AG04450 (cell line): ENCODE data around the gene GMDS. TPM values are rescaled to one million over a fixed set of nuclear protein-coding genes. Genes with fewer than 3 reads are reported as not detected.

Experiments
- CTCF ChIA-PET: fragments of 300-600, 350-600 bp; formaldehyde crosslinking; extraction: SDS; loops from one replicate; lab custom pipeline; 2022; ENCODE audit warnings: antibody characterized with exemption, inconsistent platforms; lab: Charles Lee
- POLR2A ChIA-PET: fragments of 350-600 bp; formaldehyde crosslinking; extraction: SDS; loops from one replicate; lab custom pipeline; 2021; ENCODE audit warnings: antibody characterized with exemption, inconsistent platforms; lab: Yijun Ruan, JAX
- DNase-seq: peaks from one replicate; pipeline ENCODE4 v3.0.0-alpha.2; 2011; ENCODE audit warnings: low read depth, low spot score
- H3K27ac ChIP-seq: one replicate; pipeline ENCODE4 v1.5.1; 2012; ENCODE audit warnings: low read depth, low read length, control low read depth
- H3K27me3 ChIP-seq: one replicate; pipeline ENCODE4 v1.6.0; 2012; ENCODE audit warnings: low read length; ENCODE audit not compliant: control insufficient read depth, insufficient read depth
- H3K4me3 ChIP-seq: 2 replicates; pipeline ENCODE4 v1.5.1; 2011; ENCODE audit warnings: mild to moderate bottlenecking, low read depth, low read length, control low read depth
- H3K9me3 ChIP-seq: 2 replicates; pipeline ENCODE4 v1.5.1; 2012; ENCODE audit warnings: low read length; ENCODE audit not compliant: control insufficient read depth, insufficient read depth
- CTCF ChIP-seq: IDR thresholded peaks from 2 replicates; pipeline ENCODE4 v1.5.1; 2011; ENCODE audit warnings: low read depth, low read length, control low read depth, inconsistent platforms
- polyA plus RNA-seq: library from polyadenylated mRNA; depleted of rRNA; stranded (reverse); fragments of >200 nt; gene quantifications from 2 replicates; pipeline ENCODE4 v1.2.3, GENCODE V29; 2011

GMDS gene
- polyA plus RNA-seq, 1 experiment, result 26.4 TPM

GRCh38 chr6:2132916-2133315 is 112.5 kb downstream of the GMDS start:
- Histone ChIP-seq H3K27ac (no peak overlapping the region), H3K4me3 (no peak overlapping the region), H3K9me3 (no peaks in the 10 kb centered on the region), H3K27me3 (no peaks in the 10 kb centered on the region)
- TF ChIP-seq CTCF, result no peak
- no peak for DNase-seq
- POLR2A ChIA-PET, result interaction anchor here (0.6 kb wide), 1 partner anchor 515 kb away, joined by 3 read pairs; no protein-coding TSS in a partner anchor
- CTCF ChIA-PET, result interaction anchor here (1.2 kb wide), 1 partner anchor 536 kb away, joined by 3 read pairs; no protein-coding TSS in a partner anchor

- H3K27me3 ChIP-seq, result no peaks in the 10 kb centered on the region
- ChIA-PET POLR2A (interaction anchor here (0.6 kb wide), 1 partner anchor 515 kb away, joined by 3 read pairs; no protein-coding TSS in a partner anchor), CTCF (interaction anchor here (0.6 kb wide), 1 partner anchor 61 kb away, joined by 7 read pairs; no protein-coding TSS in a partner anchor)
- no peak overlapping the region for H3K27ac ChIP-seq
- DNase-seq, result no peak
- TF ChIP-seq CTCF, result no peak
- H3K9me3 ChIP-seq, result no peaks in the 10 kb centered on the region
- no peak overlapping the region for H3K4me3 ChIP-seq
Measured at GRCh38 chr6:2132416-2132815, 113.0 kb downstream of the GMDS start.

- H3K4me3 ChIP-seq, result no peak overlapping the region
- no peak for DNase-seq
- no peaks in the 10 kb centered on the region for H3K9me3 ChIP-seq
- ChIA-PET POLR2A (no interaction called here), CTCF (no interaction called here)
- H3K27ac ChIP-seq, result no peak overlapping the region
- no peak for TF ChIP-seq CTCF
- H3K27me3 ChIP-seq, result no peaks in the 10 kb centered on the region
Measured at GRCh38 chr6:2129182-2129621, 116.2 kb downstream of the GMDS start.

- POLR2A ChIA-PET, result no interaction called here
- no peaks in the 10 kb centered on the region for H3K27me3 ChIP-seq
- H3K4me3 ChIP-seq, result no peak overlapping the region
- CTCF ChIA-PET, result interaction anchor here (1.5 kb wide), 1 partner anchor 23 kb away, joined by 5 read pairs; no protein-coding TSS in a partner anchor
- no peak for DNase-seq
- H3K27ac ChIP-seq, result no peak overlapping the region
- no peak for TF ChIP-seq CTCF
- H3K9me3 ChIP-seq, result no peaks in the 10 kb centered on the region
Measured at GRCh38 chr6:2127484-2127911, 117.9 kb downstream of the GMDS start.

GRCh38 chr6:2126351-2126750 is 119.1 kb downstream of the GMDS start:
- Histone ChIP-seq H3K9me3 (no peaks in the 10 kb centered on the region), H3K4me3 (no peak overlapping the region), H3K27ac (no peak overlapping the region), H3K27me3 (no peaks in the 10 kb centered on the region)
- CTCF ChIA-PET, result interaction anchor here (1.0 to 1.5 kb wide), 2 partner anchors 22 to 530 kb away, joined by 3 to 5 read pairs; no protein-coding TSS in a partner anchor
- POLR2A ChIA-PET, result no interaction called here
- TF ChIP-seq CTCF, result no peak
- no peak for DNase-seq
